IMR-90 (cell line): ENCODE results near the gene ADD1.

ENCODE experiments used
- BHLHE40 ChIP-seq: fragments of 150-350 bp; IDR thresholded peaks from 2 replicates; pipeline ENCODE4 v1.6.1; 2016; ENCODE audit warnings: mild to moderate bottlenecking, low read depth, low read length
- CEBPB ChIP-seq: IDR thresholded peaks from 2 replicates; pipeline ENCODE4 v1.6.1; 2012; ENCODE audit warnings: low read depth, low read length, improper control_type of control experiment
- CHD1 ChIP-seq: IDR thresholded peaks from 2 replicates; pipeline ENCODE4 v1.6.1; 2012; ENCODE audit warnings: low read depth, low read length, improper control_type of control experiment
- NFE2L2 ChIP-seq: fragments of 150-350 bp; IDR thresholded peaks from 2 replicates; pipeline ENCODE4 v1.6.1; 2016; ENCODE audit warnings: low read depth, mild to moderate bottlenecking, low read length
- POLR2A ChIP-seq: IDR thresholded peaks from 2 replicates; pipeline ENCODE4 v1.6.1; 2012; ENCODE audit warnings: mild to moderate bottlenecking, low read depth, low read length
- RAD21 ChIP-seq: IDR thresholded peaks from 2 replicates; pipeline ENCODE4 v1.6.1; 2012; ENCODE audit warnings: low read length, improper control_type of control experiment
- RCOR1 ChIP-seq: IDR thresholded peaks from 2 replicates; pipeline ENCODE4 v1.6.1; 2012; ENCODE audit warnings: mild to moderate bottlenecking, low read length, improper control_type of control experiment; ENCODE audit not compliant: insufficient replicate concordance
- SMC3 ChIP-seq: fragments of 150-350 bp; IDR thresholded peaks from 2 replicates; pipeline ENCODE4 v1.6.1; 2016; ENCODE audit warnings: low read depth, mild to moderate bottlenecking, antibody characterized with exemption, low read length, moderate library complexity
- TF ChIP-seq, protein P1 (sequence below): conservative IDR thresholded peaks from 2 replicates; pipeline ENCODE4 v1.5.1; 2012; ENCODE audit warnings: mild to moderate bottlenecking, low read depth, low read length, improper control_type of control experiment
- TF ChIP-seq, protein P2 (sequence below): fragments of 150-350 bp; IDR thresholded peaks from 2 replicates; pipeline ENCODE4 v1.6.1; 2016; ENCODE audit warnings: low read depth, mild to moderate bottlenecking, low read length, moderate library complexity, borderline replicate concordance
- TF ChIP-seq, protein P3 (sequence below): fragments of 150-350 bp; IDR thresholded peaks from 2 replicates; pipeline ENCODE4 v1.6.1; 2017; ENCODE audit warnings: mild to moderate bottlenecking, antibody characterized with exemption, low read length, low read depth

DNA sequence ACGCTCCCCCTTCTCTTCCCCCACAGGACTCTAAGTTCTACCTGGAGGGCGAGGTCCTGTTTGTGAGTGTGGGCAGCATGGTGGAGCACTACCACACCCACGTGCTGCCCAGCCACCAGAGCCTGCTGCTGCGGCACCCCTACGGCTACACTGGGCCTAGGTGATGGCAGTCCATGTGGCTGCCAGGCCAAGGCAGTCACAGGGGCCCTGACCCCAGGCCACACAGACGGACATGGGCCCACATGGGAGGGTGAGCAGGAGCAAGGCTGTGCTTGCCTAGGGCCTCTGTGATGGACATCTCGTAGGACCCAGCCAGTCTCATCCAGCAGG lies 10.0 kb upstream of the ADD1 start:
- TF ChIP-seq, protein P1, sequence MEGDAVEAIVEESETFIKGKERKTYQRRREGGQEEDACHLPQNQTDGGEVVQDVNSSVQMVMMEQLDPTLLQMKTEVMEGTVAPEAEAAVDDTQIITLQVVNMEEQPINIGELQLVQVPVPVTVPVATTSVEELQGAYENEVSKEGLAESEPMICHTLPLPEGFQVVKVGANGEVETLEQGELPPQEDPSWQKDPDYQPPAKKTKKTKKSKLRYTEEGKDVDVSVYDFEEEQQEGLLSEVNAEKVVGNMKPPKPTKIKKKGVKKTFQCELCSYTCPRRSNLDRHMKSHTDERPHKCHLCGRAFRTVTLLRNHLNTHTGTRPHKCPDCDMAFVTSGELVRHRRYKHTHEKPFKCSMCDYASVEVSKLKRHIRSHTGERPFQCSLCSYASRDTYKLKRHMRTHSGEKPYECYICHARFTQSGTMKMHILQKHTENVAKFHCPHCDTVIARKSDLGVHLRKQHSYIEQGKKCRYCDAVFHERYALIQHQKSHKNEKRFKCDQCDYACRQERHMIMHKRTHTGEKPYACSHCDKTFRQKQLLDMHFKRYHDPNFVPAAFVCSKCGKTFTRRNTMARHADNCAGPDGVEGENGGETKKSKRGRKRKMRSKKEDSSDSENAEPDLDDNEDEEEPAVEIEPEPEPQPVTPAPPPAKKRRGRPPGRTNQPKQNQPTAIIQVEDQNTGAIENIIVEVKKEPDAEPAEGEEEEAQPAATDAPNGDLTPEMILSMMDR, result no peak
- TF ChIP-seq POLR2A (no peak), NFE2L2 (no peak), CEBPB (no peak), CHD1 (no peak), SMC3 (no peak), BHLHE40 (no peak), RAD21 (no peak), RCOR1 (no peak)
- TF ChIP-seq, protein P2, sequence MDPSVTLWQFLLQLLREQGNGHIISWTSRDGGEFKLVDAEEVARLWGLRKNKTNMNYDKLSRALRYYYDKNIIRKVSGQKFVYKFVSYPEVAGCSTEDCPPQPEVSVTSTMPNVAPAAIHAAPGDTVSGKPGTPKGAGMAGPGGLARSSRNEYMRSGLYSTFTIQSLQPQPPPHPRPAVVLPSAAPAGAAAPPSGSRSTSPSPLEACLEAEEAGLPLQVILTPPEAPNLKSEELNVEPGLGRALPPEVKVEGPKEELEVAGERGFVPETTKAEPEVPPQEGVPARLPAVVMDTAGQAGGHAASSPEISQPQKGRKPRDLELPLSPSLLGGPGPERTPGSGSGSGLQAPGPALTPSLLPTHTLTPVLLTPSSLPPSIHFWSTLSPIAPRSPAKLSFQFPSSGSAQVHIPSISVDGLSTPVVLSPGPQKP, result no peak
- TF ChIP-seq, protein P3, sequence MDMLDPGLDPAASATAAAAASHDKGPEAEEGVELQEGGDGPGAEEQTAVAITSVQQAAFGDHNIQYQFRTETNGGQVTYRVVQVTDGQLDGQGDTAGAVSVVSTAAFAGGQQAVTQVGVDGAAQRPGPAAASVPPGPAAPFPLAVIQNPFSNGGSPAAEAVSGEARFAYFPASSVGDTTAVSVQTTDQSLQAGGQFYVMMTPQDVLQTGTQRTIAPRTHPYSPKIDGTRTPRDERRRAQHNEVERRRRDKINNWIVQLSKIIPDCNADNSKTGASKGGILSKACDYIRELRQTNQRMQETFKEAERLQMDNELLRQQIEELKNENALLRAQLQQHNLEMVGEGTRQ, result no peak
